Activated CD8-positive, alpha-beta memory T cell treated with anti-CD3 and anti-CD28 coated beads, Interleukin-2, amount 10 ng/mL, durations not matched to agents 7 days and 5 days (primary cell): ENCODE data around the gene ATF7IP. TPM values are rescaled to one million over a fixed set of nuclear protein-coding genes. Genes with fewer than 3 reads are reported as not detected.
"Not testable (repeated sequence)": the region's sequence is repeated elsewhere in the genome, so short reads cannot be mapped to it uniquely, and the experiment has no call there.

Experiments used
- ATAC-seq: fragments of 150-1000 bp; cut with Tn5 transposase; one replicate; pipeline ENCODE4 v1.10.0; 2021; ENCODE audit warnings: moderate library complexity
- CTCF ChIA-PET: fragments of 350-600 bp; sonication (Branson Sonifier 250); formaldehyde crosslinking; loops from one replicate; lab custom pipeline; 2021; ENCODE audit warnings: antibody characterized with exemption; lab: Charles Lee
- DNase-seq: peaks from one replicate; pipeline ENCODE4 v3.0.0-alpha.2; 2020
- H3K27ac Mint-ChIP-seq: one replicate; pipeline ENCODE4 v1.8.0; 2021; ENCODE audit warnings: mild to moderate bottlenecking, mixed read lengths
- H3K27me3 Mint-ChIP-seq: one replicate; pipeline ENCODE4 v1.8.0; 2021; ENCODE audit warnings: mixed read lengths
- H3K36me3 Mint-ChIP-seq: one replicate; pipeline ENCODE4 v1.8.0; 2021; ENCODE audit warnings: mild to moderate bottlenecking, mixed read lengths
- H3K4me1 Mint-ChIP-seq: one replicate; pipeline ENCODE4 v1.8.0; 2021; ENCODE audit warnings: mixed read lengths
- H3K4me3 Mint-ChIP-seq: one replicate; pipeline ENCODE4 v1.8.0; 2021; ENCODE audit warnings: mild to moderate bottlenecking, moderate library complexity, mixed read lengths
- H3K9me3 Mint-ChIP-seq: one replicate; pipeline ENCODE4 v1.8.0; 2022; ENCODE audit warnings: low read depth, mixed read lengths
- total RNA-seq, 2 experiments: library from RNA; stranded (reverse); gene quantifications; one replicate each; pipeline ENCODE4 v1.2.3, GENCODE V29; 2021

Gene ATF7IP
- total RNA-seq: 100 to 1,000 TPM; 115 to 144 TPM

GRCh38 chr12:14365294-14366208 lies at the start of gene ATF7IP:
Gene ATF7IP (plus strand): TSS chr12:14365682. CDS start chr12:14423916, 58,234 bp downstream.
- H3K4me1 Mint-ChIP-seq: peaks cover 34% of the 10 kb centered on the region
- ATAC-seq: peak; percentile 87
- peaks cover 3% of the 10 kb centered on the region for H3K27me3 Mint-ChIP-seq
- CTCF ChIA-PET: interaction anchor here (0.6 to 3.1 kb wide), 28 partner anchors 10 to 407 kb away, joined by 3 to 58 read pairs (median 6); no protein-coding TSS in a partner anchor
- peaks cover 30% of the 10 kb centered on the region for H3K36me3 Mint-ChIP-seq
- peak within 1 kb of the TSS; percentile 97 for H3K27ac Mint-ChIP-seq
- H3K9me3 Mint-ChIP-seq: no peaks in the 10 kb centered on the region
- peak within 1 kb of the TSS; percentile 80 for H3K4me3 Mint-ChIP-seq
- peak; percentile 98 for DNase-seq

- CTCF ChIA-PET: no interaction called here
- Mint-ChIP-seq H3K36me3 (no peaks in the 10 kb centered on the region), H3K9me3 (no peaks in the 10 kb centered on the region), H3K27ac (no peak overlapping the region), H3K4me1 (no peaks in the 10 kb centered on the region), H3K27me3 (no peaks in the 10 kb centered on the region), H3K4me3 (no peak overlapping the region)
- DNase-seq (no peak), ATAC-seq (no peak)
Observed at GRCh38 chr12:14317362-14318146, 47.9 kb upstream of the ATF7IP start.

- not testable (repeated sequence) for H3K4me3 Mint-ChIP-seq, H3K27ac Mint-ChIP-seq, H3K4me1 Mint-ChIP-seq, ATAC-seq, H3K9me3 Mint-ChIP-seq, H3K27me3 Mint-ChIP-seq, H3K36me3 Mint-ChIP-seq, DNase-seq
- CTCF ChIA-PET: interaction anchor here (0.7 kb wide), 1 partner anchor 46 kb away, joined by 3 read pairs; the partner anchor contains the start of gene ATF7IP
Observed at GRCh38 chr12:14319704-14320427, 45.6 kb upstream of the ATF7IP start.

- H3K4me3 Mint-ChIP-seq: no peak overlapping the region
- DNase-seq (no peak), ATAC-seq (no peak)
- H3K4me1 Mint-ChIP-seq: no peaks in the 10 kb centered on the region
- H3K36me3 Mint-ChIP-seq: no peaks in the 10 kb centered on the region
- H3K27me3 Mint-ChIP-seq: no peaks in the 10 kb centered on the region
- no peak overlapping the region for H3K27ac Mint-ChIP-seq
- no peaks in the 10 kb centered on the region for H3K9me3 Mint-ChIP-seq
- CTCF ChIA-PET: interaction anchor here (0.8 kb wide), 1 partner anchor 182 kb away, joined by 3 read pairs; no protein-coding TSS in a partner anchor
Observed at GRCh38 chr12:14322403-14322802, 43.1 kb upstream of the ATF7IP start.

GRCh38 chr12:14325716-14326343 lies 39.7 kb upstream of the ATF7IP start:
- CTCF ChIA-PET: no interaction called here
- ATAC-seq: no peak
- no peaks in the 10 kb centered on the region for H3K36me3 Mint-ChIP-seq
- no peak overlapping the region for H3K4me3 Mint-ChIP-seq
- H3K9me3 Mint-ChIP-seq: no peaks in the 10 kb centered on the region
- no peak overlapping the region for H3K27ac Mint-ChIP-seq
- no peak for DNase-seq
- no peaks in the 10 kb centered on the region for H3K27me3 Mint-ChIP-seq
- no peaks in the 10 kb centered on the region for H3K4me1 Mint-ChIP-seq

- DNase-seq: no peak
- CTCF ChIA-PET: interaction anchor here (0.7 kb wide), 1 partner anchor 621 kb away, joined by 4 read pairs; no protein-coding TSS in a partner anchor
- no peaks in the 10 kb centered on the region for H3K9me3 Mint-ChIP-seq
- H3K27me3 Mint-ChIP-seq: no peaks in the 10 kb centered on the region
- no peak for ATAC-seq
- H3K4me3 Mint-ChIP-seq: no peak overlapping the region
- no peaks in the 10 kb centered on the region for H3K36me3 Mint-ChIP-seq
- H3K27ac Mint-ChIP-seq: no peak overlapping the region
- no peaks in the 10 kb centered on the region for H3K4me1 Mint-ChIP-seq
Observed at GRCh38 chr12:14326699-14327098, 38.8 kb upstream of the ATF7IP start.

- no peak for ATAC-seq
- CTCF ChIA-PET: no interaction called here
Observed at GRCh38 chr12:14327711-14328110, 37.8 kb upstream of the ATF7IP start.

GRCh38 chr12:14332482-14332881 lies 33.0 kb upstream of the ATF7IP start:
- CTCF ChIA-PET: interaction anchor here (0.7 to 1.0 kb wide), 3 partner anchors 14 to 74 kb away, joined by 3 read pairs; no protein-coding TSS in a partner anchor
- Mint-ChIP-seq H3K4me1 (no peaks in the 10 kb centered on the region), H3K36me3 (peaks cover 2% of the 10 kb centered on the region), H3K27ac (no peak overlapping the region), H3K27me3 (no peaks in the 10 kb centered on the region), H3K9me3 (peaks cover 8% of the 10 kb centered on the region), H3K4me3 (no peak overlapping the region)
- no peak for DNase-seq
- no peak for ATAC-seq

More at GRCh38 chr12:14327711-14328110, 37.8 kb upstream of the ATF7IP start:
- peaks cover 3% of the 10 kb centered on the region for H3K9me3 Mint-ChIP-seq
- no peak overlapping the region for H3K4me3 Mint-ChIP-seq
- peaks cover 2% of the 10 kb centered on the region for H3K36me3 Mint-ChIP-seq
- H3K27ac Mint-ChIP-seq: no peak overlapping the region
- H3K4me1 Mint-ChIP-seq: no peaks in the 10 kb centered on the region
- no peaks in the 10 kb centered on the region for H3K27me3 Mint-ChIP-seq
- no peak for DNase-seq

GRCh38 chr12:14340371-14340770 lies 25.1 kb upstream of the ATF7IP start:
- peaks cover 5% of the 10 kb centered on the region for H3K36me3 Mint-ChIP-seq
- no peak overlapping the region for H3K27ac Mint-ChIP-seq
- no peak for ATAC-seq
- no peaks in the 10 kb centered on the region for H3K4me1 Mint-ChIP-seq
- DNase-seq: no peak
- no peaks in the 10 kb centered on the region for H3K27me3 Mint-ChIP-seq
- H3K9me3 Mint-ChIP-seq: peaks cover 16% of the 10 kb centered on the region
- no peak overlapping the region for H3K4me3 Mint-ChIP-seq
- CTCF ChIA-PET: interaction anchor here (1.0 kb wide), 1 partner anchor 99 kb away, joined by 3 read pairs; no protein-coding TSS in a partner anchor

GRCh38 chr12:14351524-14351923 lies 14.0 kb upstream of the ATF7IP start:
- ATAC-seq, H3K27me3 Mint-ChIP-seq, H3K4me3 Mint-ChIP-seq, CTCF ChIA-PET, H3K4me1 Mint-ChIP-seq, DNase-seq, H3K36me3 Mint-ChIP-seq, H3K27ac Mint-ChIP-seq: not testable (repeated sequence)
- H3K9me3 Mint-ChIP-seq: peaks cover 23% of the 10 kb centered on the region

- H3K9me3 Mint-ChIP-seq: peaks cover 23% of the 10 kb centered on the region
- H3K4me3 Mint-ChIP-seq, H3K36me3 Mint-ChIP-seq, H3K27me3 Mint-ChIP-seq, DNase-seq, H3K27ac Mint-ChIP-seq, H3K4me1 Mint-ChIP-seq, ATAC-seq, CTCF ChIA-PET: not testable (repeated sequence)
Observed at GRCh38 chr12:14352066-14352465, 13.4 kb upstream of the ATF7IP start.

- H3K9me3 Mint-ChIP-seq: peaks cover 16% of the 10 kb centered on the region
- H3K4me3 Mint-ChIP-seq, H3K27ac Mint-ChIP-seq, DNase-seq, H3K36me3 Mint-ChIP-seq, H3K27me3 Mint-ChIP-seq, H3K4me1 Mint-ChIP-seq, CTCF ChIA-PET, ATAC-seq: not testable (repeated sequence)
Observed at GRCh38 chr12:14354665-14355064, 10.8 kb upstream of the ATF7IP start.
